Transverse colon (tissue), 3 donors: Measurements from ENCODE around the gene LRP1-AS.

Source experiments
- EP300 ChIP-seq: sonication (generic); formaldehyde crosslinking; IDR thresholded peaks from one replicate; pipeline ENCODE4 v1.6.1; 2017; ENCODE audit warnings: antibody characterized with exemption, low read depth
- POLR2A ChIP-seq: fragments of 450-650 bp; IDR thresholded peaks from one replicate; pipeline ENCODE4 v1.6.1; 2016; ENCODE audit warnings: antibody characterized with exemption, mild to moderate bottlenecking, moderate library complexity
- TF ChIP-seq, protein P1 (sequence below), 5 experiments: fragments of 200-600 bp in 3 of 5; fragments of 450-650 bp in 2 of 5; sonication (generic) in 3 of 5; IDR thresholded peaks; 1 replicate in 2 of 5; 2 replicates in 3 of 5; pipeline ENCODE4 v1.5.1; 2016 to 2017; ENCODE audit warnings: antibody characterized with exemption in 5 of 5, inconsistent platforms in 3 of 5, mild to moderate bottlenecking in 2 of 5, moderate library complexity in 1 of 5

- TF ChIP-seq POLR2A, result no peak
- TF ChIP-seq, protein P1, sequence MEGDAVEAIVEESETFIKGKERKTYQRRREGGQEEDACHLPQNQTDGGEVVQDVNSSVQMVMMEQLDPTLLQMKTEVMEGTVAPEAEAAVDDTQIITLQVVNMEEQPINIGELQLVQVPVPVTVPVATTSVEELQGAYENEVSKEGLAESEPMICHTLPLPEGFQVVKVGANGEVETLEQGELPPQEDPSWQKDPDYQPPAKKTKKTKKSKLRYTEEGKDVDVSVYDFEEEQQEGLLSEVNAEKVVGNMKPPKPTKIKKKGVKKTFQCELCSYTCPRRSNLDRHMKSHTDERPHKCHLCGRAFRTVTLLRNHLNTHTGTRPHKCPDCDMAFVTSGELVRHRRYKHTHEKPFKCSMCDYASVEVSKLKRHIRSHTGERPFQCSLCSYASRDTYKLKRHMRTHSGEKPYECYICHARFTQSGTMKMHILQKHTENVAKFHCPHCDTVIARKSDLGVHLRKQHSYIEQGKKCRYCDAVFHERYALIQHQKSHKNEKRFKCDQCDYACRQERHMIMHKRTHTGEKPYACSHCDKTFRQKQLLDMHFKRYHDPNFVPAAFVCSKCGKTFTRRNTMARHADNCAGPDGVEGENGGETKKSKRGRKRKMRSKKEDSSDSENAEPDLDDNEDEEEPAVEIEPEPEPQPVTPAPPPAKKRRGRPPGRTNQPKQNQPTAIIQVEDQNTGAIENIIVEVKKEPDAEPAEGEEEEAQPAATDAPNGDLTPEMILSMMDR (IDR thresholded peaks at IDR 0.05), result no peak
- TF ChIP-seq EP300, result no peak
Measured at GRCh38 chr12:57138526-57139272, 8.7 kb downstream of the LRP1-AS start.
